Subcutaneous adipose tissue (tissue), 4 donors: ENCODE results near the gene R3HDM2. TPM values are rescaled to one million over a fixed set of nuclear protein-coding genes. Genes with fewer than 3 reads are reported as not detected.

Source experiments
- CTCF ChIP-seq: fragments of 450-650 bp; IDR thresholded peaks from one replicate; pipeline ENCODE4 v1.5.1; 2016; ENCODE audit warnings: low read depth, mild to moderate bottlenecking, control low read depth, antibody characterized with exemption, moderate library complexity
- total RNA-seq, 4 donors: library from RNA; depleted of rRNA; stranded (reverse); fragments of >200 nt; gene quantifications; one replicate each; pipeline ENCODE4 v1.1.0, GENCODE V29; 2016

Gene R3HDM2
- total RNA-seq, 4 donors from 2014 or later = 48.2 to 51.2 (median 48.7) TPM

GRCh38 chr12:57211791-57212700 is 218.8 kb downstream of the R3HDM2 start:
- no peak for TF ChIP-seq CTCF

- TF ChIP-seq CTCF = no peak
Measured at GRCh38 chr12:57210926-57211692, 219.7 kb downstream of the R3HDM2 start.

- no peak for TF ChIP-seq CTCF
Measured at GRCh38 chr12:57210461-57210860, 220.4 kb downstream of the R3HDM2 start.

GRCh38 chr12:57209916-57210315 is 220.9 kb downstream of the R3HDM2 start:
- no peak for TF ChIP-seq CTCF

GRCh38 chr12:57208631-57209282 is 222.1 kb downstream of the R3HDM2 start:
- no peak for TF ChIP-seq CTCF

- TF ChIP-seq CTCF = no peak
Measured at GRCh38 chr12:57207731-57208630, 222.9 kb downstream of the R3HDM2 start.
